Fibroblast of mammary gland (primary cell): ENCODE data around the gene CD200R1L.
"Not testable (repeated sequence)": the region's sequence is repeated elsewhere in the genome, so short reads cannot be mapped to it uniquely, and the experiment has no call there.

Experiments used
- DNase-seq: peaks from one replicate; pipeline ENCODE4 v3.0.0-alpha.2; 2010; ENCODE audit warnings: low read depth
- H3K4me3 ChIP-seq: 2 replicates; pipeline ENCODE4 v1.5.1; 2011; ENCODE audit warnings: low read depth, mild to moderate bottlenecking, low read length, moderate library complexity; ENCODE audit not compliant: control insufficient read depth
- TF ChIP-seq, protein P1 (sequence below): conservative IDR thresholded peaks from 2 replicates; pipeline ENCODE4 v1.5.1; 2011; ENCODE audit warnings: low read depth, low read length, inconsistent platforms; ENCODE audit not compliant: control insufficient read depth, insufficient read depth

CD200R1L gene

DNA sequence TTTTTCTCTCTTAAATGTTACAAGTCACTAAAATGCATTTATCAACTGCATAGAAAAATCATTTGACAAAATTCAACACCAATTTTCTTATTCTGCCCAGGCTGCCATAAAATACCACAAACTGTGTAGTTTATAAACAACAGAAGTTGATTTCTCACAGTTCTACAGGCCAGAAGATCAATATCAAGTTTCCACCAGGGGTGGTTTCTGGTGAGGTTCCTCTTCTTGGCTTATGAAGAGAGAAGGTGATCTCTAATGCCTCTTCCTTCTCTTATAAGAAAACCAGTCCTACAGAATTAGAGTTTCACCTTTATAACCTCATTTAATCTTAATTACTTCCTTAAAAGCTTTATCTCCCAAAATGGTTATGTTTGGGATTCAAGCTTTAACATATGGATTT lies 10.9 kb upstream of the CD200R1L start:
- H3K4me3 ChIP-seq: no peak overlapping the region
- TF ChIP-seq, protein P1, sequence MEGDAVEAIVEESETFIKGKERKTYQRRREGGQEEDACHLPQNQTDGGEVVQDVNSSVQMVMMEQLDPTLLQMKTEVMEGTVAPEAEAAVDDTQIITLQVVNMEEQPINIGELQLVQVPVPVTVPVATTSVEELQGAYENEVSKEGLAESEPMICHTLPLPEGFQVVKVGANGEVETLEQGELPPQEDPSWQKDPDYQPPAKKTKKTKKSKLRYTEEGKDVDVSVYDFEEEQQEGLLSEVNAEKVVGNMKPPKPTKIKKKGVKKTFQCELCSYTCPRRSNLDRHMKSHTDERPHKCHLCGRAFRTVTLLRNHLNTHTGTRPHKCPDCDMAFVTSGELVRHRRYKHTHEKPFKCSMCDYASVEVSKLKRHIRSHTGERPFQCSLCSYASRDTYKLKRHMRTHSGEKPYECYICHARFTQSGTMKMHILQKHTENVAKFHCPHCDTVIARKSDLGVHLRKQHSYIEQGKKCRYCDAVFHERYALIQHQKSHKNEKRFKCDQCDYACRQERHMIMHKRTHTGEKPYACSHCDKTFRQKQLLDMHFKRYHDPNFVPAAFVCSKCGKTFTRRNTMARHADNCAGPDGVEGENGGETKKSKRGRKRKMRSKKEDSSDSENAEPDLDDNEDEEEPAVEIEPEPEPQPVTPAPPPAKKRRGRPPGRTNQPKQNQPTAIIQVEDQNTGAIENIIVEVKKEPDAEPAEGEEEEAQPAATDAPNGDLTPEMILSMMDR: no peak
- no peak for DNase-seq

DNA sequence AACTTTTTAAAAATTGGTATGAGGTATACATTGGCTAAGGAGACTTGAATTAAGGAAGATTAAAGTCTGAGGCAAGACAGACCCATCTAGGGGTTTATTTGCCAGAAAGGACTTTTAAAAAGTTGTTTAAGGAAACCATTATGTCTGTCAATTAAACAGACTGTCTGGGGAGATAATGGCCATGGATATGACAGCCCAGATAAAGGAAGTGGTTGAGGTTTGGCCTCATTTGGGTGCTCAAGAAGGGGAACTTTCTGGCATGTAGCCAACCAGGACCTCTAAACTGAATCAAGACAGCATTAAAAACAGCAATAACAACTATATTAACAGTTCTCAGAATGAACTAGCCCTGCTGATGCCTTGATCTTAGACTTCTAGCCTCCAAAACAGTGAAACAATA lies 9.9 kb upstream of the CD200R1L start:
- no peak for DNase-seq
- H3K4me3 ChIP-seq: no peak overlapping the region
- TF ChIP-seq, protein P1: no peak

DNA sequence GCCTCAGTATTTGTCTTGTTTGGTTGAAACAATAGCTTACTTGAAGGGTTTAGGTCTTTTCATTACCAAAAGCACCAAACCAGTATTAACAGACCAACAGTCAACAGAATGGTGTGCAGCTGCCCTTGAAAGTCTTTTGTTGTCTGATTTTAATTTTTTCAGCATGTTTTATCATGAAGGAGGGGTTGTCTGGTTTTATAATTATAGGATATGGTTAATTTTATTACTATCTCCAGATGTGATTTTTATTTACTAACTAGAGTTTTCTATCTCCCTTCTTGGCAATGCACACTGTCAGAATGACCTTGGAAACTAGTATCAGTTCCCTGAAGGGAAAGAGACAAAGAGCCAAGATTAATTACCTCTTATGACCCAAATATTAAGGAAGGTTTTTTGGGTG lies 9.2 kb upstream of the CD200R1L start:
- no peak overlapping the region for H3K4me3 ChIP-seq
- DNase-seq: no peak
- TF ChIP-seq, protein P1: no peak

DNA sequence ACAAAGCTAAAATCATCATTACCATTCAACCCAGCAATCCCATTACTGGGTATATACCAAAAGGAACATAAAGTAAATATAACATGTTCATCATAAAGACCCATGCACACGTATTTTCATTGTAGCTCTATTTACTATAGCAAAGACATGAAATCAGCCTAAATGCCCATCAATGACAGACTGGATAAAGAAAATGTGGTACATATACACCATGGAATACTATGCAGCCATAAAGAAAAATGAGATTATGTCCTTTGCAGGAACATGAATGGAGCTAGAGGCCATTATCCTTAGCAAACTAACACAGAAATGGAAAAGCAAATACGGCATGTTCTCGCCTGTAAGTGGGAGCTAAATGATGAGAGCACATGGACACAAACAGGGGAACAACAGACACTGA lies 8.4 kb upstream of the CD200R1L start:
- not testable (repeated sequence) for H3K4me3 ChIP-seq, DNase-seq

DNA sequence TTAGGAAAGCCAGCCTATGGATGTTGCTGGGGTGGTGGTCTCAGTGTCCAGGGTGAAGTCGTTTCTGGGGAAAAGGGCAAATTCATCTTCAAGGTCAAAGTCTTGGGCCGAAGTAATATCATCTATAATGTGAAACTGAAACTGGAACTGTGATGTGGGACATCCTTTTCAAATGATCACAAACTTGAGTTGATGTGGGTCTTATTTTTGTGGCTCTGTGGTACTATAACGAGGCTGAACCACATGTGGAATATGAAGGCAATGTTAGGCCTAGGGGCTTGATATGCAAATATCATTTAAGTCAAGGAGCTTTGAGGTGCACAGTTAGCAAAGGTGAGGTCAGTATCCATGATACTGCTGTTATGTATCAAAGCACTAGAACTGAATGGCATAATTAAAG lies 1.5 kb upstream of the CD200R1L start:
- DNase-seq: no peak
- TF ChIP-seq, protein P1: no peak
- H3K4me3 ChIP-seq: no peak overlapping the region

DNA sequence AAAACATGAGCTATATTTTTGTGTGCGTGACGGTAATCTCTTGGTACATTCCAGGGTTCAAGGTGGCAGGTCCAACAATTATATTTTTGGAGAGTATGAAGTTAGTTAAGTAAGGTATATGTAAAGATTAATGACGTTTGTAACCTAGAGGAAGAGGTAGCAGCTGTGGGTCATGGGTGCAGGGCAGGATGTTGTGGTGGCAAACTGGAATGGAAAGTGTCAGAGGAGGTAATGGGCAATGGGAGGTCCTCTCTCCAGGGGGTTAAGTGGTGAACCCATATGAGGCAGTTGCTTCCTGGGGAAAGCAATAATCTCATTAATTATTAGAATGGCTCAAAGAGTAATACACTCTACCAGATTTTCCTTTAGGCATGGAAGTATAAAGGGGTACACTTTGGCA lies 1.0 kb upstream of the CD200R1L start:
- no peak overlapping the region for H3K4me3 ChIP-seq
- no peak for DNase-seq
- TF ChIP-seq, protein P1: no peak

DNA sequence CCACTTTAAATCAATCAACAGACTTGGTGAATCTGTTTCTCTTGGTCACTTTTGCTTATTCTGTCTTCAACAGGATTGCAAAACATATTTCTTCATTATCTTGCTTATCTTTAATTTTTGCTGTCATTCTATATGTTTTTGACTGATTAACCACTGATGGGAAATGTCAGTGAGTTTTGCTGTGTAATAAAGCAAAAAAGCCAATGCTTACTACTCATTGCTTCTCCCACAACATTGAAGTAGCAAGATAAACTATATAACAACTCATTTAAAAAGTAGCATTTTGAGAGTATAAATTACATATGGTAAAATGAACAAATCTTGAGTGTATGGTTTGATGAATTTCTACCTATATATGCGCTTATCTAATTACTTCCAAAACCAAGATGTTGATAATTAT lies 892 bp downstream of the CD200R1L start:
- DNase-seq: no peak
- no peak overlapping the region for H3K4me3 ChIP-seq
- TF ChIP-seq, protein P1: no peak
